Left lobe of liver (tissue), 2 donors: ENCODE measurements around the gene NSG2. TPM values are rescaled to one million over a fixed set of nuclear protein-coding genes. Genes with fewer than 3 reads are reported as not detected.

Experiments used
- ATAC-seq: fragments of 200-7000 bp; cut with Tn5 transposase; one replicate; pipeline ENCODE4 v1.9.1; 2020; ENCODE audit warnings: mild to moderate bottlenecking, moderate library complexity
- DNase-seq: peaks from one replicate; pipeline ENCODE4 v3.0.0-alpha.2; 2020; ENCODE audit warnings: low spot score
- total RNA-seq: library from RNA; stranded (reverse); gene quantifications from one replicate; pipeline ENCODE4 v1.2.1, GENCODE V29; 2021
- donor health status: DM: no; HTN: no; CAD: no; lungs with moderate emphysema.
- donor health status: DM: no; HTN: yes; CAD: no.

The NSG2 gene
- total RNA-seq, 1 donor from 2014 or later = 0.25 TPM

GRCh38 chr5:174058433-174059122, 13.1 kb downstream of the NSG2 start:
- DNase-seq (no peak), ATAC-seq (no peak)

- DNase-seq (no peak), ATAC-seq (no peak)
Observed at GRCh38 chr5:174059247-174059646, 13.7 kb downstream of the NSG2 start.

GRCh38 chr5:174063082-174063756, 17.7 kb downstream of the NSG2 start:
- no peak for DNase-seq
- no peak for ATAC-seq

- DNase-seq (no peak), ATAC-seq (no peak)
Observed at GRCh38 chr5:174064171-174064570, 18.7 kb downstream of the NSG2 start.

GRCh38 chr5:174065528-174066197, 20.2 kb downstream of the NSG2 start:
- DNase-seq (no peak), ATAC-seq (no peak)

GRCh38 chr5:174067499-174067898, 22.0 kb downstream of the NSG2 start:
- DNase-seq (no peak), ATAC-seq (no peak)

GRCh38 chr5:174071484-174071883, 26.0 kb downstream of the NSG2 start:
- no peak for ATAC-seq

GRCh38 chr5:174073122-174073660, 27.7 kb downstream of the NSG2 start:
- no peak for ATAC-seq

More at GRCh38 chr5:174071484-174071883, 26.0 kb downstream of the NSG2 start:
- no peak for DNase-seq

GRCh38 chr5:174074369-174074768, 28.9 kb downstream of the NSG2 start:
- ATAC-seq = no peak
- no peak for DNase-seq

More at GRCh38 chr5:174073122-174073660, 27.7 kb downstream of the NSG2 start:
- no peak for DNase-seq

GRCh38 chr5:174078416-174078815, 32.9 kb downstream of the NSG2 start:
- no peak for ATAC-seq

GRCh38 chr5:174082286-174082685, 36.8 kb downstream of the NSG2 start:
- ATAC-seq (no peak), DNase-seq (no peak)

More at GRCh38 chr5:174078416-174078815, 32.9 kb downstream of the NSG2 start:
- DNase-seq = no peak

GRCh38 chr5:174083056-174083827, 37.7 kb downstream of the NSG2 start:
- DNase-seq (no peak), ATAC-seq (no peak)

- ATAC-seq = no peak
- no peak for DNase-seq
Observed at GRCh38 chr5:174084691-174085154, 39.2 kb downstream of the NSG2 start.

GRCh38 chr5:174086751-174087150, 41.2 kb downstream of the NSG2 start:
- ATAC-seq = no peak
- DNase-seq = no peak

GRCh38 chr5:174087783-174088182, 42.3 kb downstream of the NSG2 start:
- DNase-seq (no peak), ATAC-seq (no peak)

GRCh38 chr5:174090129-174090528, 44.6 kb downstream of the NSG2 start:
- ATAC-seq (no peak), DNase-seq (no peak)

GRCh38 chr5:174093123-174093522, 47.6 kb downstream of the NSG2 start:
- DNase-seq (no peak), ATAC-seq (no peak)

- ATAC-seq = no peak
- DNase-seq = no peak
Observed at GRCh38 chr5:174094857-174095606, 49.5 kb downstream of the NSG2 start.

- DNase-seq (no peak), ATAC-seq (no peak)
Observed at GRCh38 chr5:174096619-174097018, 51.1 kb downstream of the NSG2 start.
